Testis (tissue), 2 donors: ENCODE measurements around the gene SEMA3D.

Source experiments
- CTCF ChIP-seq, 3 experiments: fragments of 450-650 bp in 2 of 3; fragments of 200-600 bp in 1 of 3; sonication (generic) in 1 of 3; IDR thresholded peaks; one replicate each; pipeline ENCODE4 v1.5.1; 2016 to 2019; ENCODE audit warnings: antibody characterized with exemption in 3 of 3, mild to moderate bottlenecking in 2 of 3, moderate library complexity in 1 of 3
- POLR2A ChIP-seq: fragments of 450-650 bp; IDR thresholded peaks from one replicate; pipeline ENCODE4 v1.6.1; 2017; ENCODE audit warnings: antibody characterized with exemption, mild to moderate bottlenecking, moderate library complexity

- TF ChIP-seq CTCF (IDR thresholded peaks at IDR 0.05) (no peak), POLR2A (no peak)
Observed at GRCh38 chr7:85125651-85126131, 61.2 kb downstream of the SEMA3D start.
